Type B pancreatic cell (in vitro differentiated cells): Measurements from ENCODE around the gene ZNF202. TPM values are rescaled to one million over a fixed set of nuclear protein-coding genes. Genes with fewer than 3 reads are reported as not detected.

Source experiments
- DNase-seq: peaks from one replicate; pipeline ENCODE4 v3.0.0; 2021; ENCODE audit warnings: mixed read lengths; ENCODE audit not compliant: unreplicated experiment; ENCODE audit errors: extremely low spot score
- H3K27ac Mint-ChIP-seq: 2 replicates; pipeline ENCODE4 v1.8.0; 2021; ENCODE audit warnings: mild to moderate bottlenecking, mixed read lengths
- H3K27me3 Mint-ChIP-seq: 2 replicates; pipeline ENCODE4 v1.8.0; 2021; ENCODE audit warnings: mixed read lengths
- H3K36me3 Mint-ChIP-seq: 2 replicates; pipeline ENCODE4 v1.8.0; 2021; ENCODE audit warnings: mixed read lengths
- H3K4me1 Mint-ChIP-seq: one replicate; pipeline ENCODE4 v1.8.0; 2021; ENCODE audit warnings: mixed read lengths; ENCODE audit not compliant: unreplicated experiment
- H3K4me3 Mint-ChIP-seq: 2 replicates; pipeline ENCODE4 v1.8.0; 2021; ENCODE audit warnings: mild to moderate bottlenecking, mixed read lengths
- H3K9me3 Mint-ChIP-seq: 2 replicates; pipeline ENCODE4 v1.8.0; 2021; ENCODE audit warnings: mixed read lengths
- total RNA-seq: library from RNA; stranded (reverse); gene quantifications from 2 replicates; pipeline ENCODE4 v1.2.1, GENCODE V29; 2021; ENCODE audit warnings: low replicate concordance
- TF ChIP-seq, protein P1 (sequence below): fragments of 200-600 bp; sonication (generic); conservative IDR thresholded peaks from 2 replicates; pipeline ENCODE4 v1.5.0; 2021; ENCODE audit warnings: antibody characterized with exemption, mild to moderate bottlenecking

Gene ZNF202
- total RNA-seq, 1 donor from 2014 or later, result 20.5 TPM

DNA sequence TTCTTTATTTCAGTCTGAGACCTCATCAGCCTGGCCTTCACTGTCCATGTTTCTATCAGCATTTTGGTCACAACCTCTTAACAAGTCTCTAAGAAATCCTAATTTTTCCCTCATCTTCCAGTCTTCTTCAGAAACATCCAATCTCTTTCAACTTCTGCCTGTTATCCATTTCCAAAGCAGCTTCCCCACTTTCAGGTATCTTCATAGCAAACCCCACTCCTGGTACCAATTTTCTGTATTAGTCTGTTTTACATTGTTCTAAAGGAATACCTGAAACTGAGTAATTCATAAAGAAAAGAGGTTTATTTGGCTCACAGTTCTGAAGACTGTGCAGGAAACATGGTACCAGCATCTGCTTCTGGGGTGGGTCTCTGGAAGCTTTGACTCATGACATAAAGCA, 21.0 kb upstream of the ZNF202 start:
- no peaks in the 10 kb centered on the region for H3K36me3 Mint-ChIP-seq
- H3K4me3 Mint-ChIP-seq, result no peak overlapping the region

DNA sequence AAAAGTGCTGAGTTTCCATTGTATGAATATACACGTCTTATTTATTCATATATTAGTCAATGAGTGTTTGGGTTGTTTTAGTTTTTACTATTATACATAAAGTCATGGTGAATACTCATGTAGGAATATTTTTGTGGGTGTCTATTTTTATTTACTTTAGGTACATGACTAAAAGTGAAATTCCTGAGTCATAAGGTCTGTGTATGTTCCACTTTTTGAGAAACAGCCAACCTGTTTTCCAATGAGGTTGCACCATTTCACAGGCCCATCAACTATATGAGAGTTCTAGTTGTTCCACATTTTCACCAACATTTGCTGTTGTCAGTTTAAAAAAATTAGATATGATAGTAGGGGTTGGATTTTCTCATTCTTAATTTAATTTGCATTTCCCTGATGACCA, 19.4 kb upstream of the ZNF202 start:
- Mint-ChIP-seq H3K4me3 (no peak overlapping the region), H3K36me3 (no peaks in the 10 kb centered on the region), H3K27me3 (peaks cover 7% of the 10 kb centered on the region), H3K27ac (no peak overlapping the region), H3K4me1 (no peaks in the 10 kb centered on the region), H3K9me3 (peaks cover 9% of the 10 kb centered on the region)
- DNase-seq, result no peak
- TF ChIP-seq, protein P1, sequence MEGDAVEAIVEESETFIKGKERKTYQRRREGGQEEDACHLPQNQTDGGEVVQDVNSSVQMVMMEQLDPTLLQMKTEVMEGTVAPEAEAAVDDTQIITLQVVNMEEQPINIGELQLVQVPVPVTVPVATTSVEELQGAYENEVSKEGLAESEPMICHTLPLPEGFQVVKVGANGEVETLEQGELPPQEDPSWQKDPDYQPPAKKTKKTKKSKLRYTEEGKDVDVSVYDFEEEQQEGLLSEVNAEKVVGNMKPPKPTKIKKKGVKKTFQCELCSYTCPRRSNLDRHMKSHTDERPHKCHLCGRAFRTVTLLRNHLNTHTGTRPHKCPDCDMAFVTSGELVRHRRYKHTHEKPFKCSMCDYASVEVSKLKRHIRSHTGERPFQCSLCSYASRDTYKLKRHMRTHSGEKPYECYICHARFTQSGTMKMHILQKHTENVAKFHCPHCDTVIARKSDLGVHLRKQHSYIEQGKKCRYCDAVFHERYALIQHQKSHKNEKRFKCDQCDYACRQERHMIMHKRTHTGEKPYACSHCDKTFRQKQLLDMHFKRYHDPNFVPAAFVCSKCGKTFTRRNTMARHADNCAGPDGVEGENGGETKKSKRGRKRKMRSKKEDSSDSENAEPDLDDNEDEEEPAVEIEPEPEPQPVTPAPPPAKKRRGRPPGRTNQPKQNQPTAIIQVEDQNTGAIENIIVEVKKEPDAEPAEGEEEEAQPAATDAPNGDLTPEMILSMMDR, result no peak

More for the DNA sequence above, 21.0 kb upstream of the ZNF202 start:
- H3K4me1 Mint-ChIP-seq, result no peaks in the 10 kb centered on the region
- no peak for DNase-seq
- peaks cover 9% of the 10 kb centered on the region for H3K9me3 Mint-ChIP-seq
- H3K27me3 Mint-ChIP-seq, result peaks cover 3% of the 10 kb centered on the region
- no peak overlapping the region for H3K27ac Mint-ChIP-seq
- TF ChIP-seq, protein P1, result no peak

DNA sequence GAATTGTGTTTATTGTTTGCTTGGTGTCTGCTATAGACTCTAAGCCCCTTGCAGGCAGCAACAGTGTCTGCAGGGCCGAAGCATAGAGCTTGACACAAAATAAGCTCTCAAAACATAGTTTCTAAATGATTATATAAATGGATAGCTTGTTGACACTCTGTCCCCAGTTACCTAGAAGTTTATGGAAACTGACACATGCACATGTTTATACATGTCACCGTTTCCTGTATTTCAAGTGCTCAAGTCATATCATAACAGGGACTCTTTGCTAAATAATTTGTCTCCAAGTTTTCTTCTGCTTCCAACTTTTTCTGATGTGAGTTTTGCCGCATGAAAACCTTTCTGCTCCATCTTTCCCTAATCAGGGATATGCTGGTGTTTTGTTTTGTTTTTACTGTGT, 16.5 kb upstream of the ZNF202 start:
- Mint-ChIP-seq H3K9me3 (peaks cover 9% of the 10 kb centered on the region), H3K4me3 (no peak overlapping the region), H3K4me1 (no peaks in the 10 kb centered on the region), H3K36me3 (no peaks in the 10 kb centered on the region), H3K27me3 (peaks cover 7% of the 10 kb centered on the region), H3K27ac (no peak overlapping the region)
- TF ChIP-seq, protein P1, result no peak
- no peak for DNase-seq

DNA sequence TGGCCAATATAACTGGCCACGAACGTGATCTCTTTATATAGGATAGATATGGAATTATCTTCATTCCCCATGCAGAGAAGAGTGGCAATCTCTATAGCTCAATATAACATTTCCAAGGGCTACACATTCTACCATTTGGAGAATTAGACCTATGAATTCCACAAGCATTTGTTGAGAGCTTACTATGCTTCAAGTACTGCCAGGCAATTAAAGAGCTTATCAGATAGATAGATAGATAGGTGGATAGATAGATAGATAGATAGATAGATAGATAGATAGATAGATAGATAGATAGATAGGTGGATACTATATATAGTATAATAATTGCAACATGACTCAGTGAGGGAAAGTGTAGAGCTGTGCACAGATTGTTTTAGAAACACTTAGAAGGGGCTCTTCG, 14.4 kb upstream of the ZNF202 start:
- Mint-ChIP-seq H3K9me3 (no peaks in the 10 kb centered on the region), H3K27me3 (peaks cover 7% of the 10 kb centered on the region), H3K27ac (no peak overlapping the region), H3K4me1 (no peaks in the 10 kb centered on the region), H3K36me3 (no peaks in the 10 kb centered on the region), H3K4me3 (no peak overlapping the region)
- DNase-seq, result no peak
- TF ChIP-seq, protein P1, result no peak

DNA sequence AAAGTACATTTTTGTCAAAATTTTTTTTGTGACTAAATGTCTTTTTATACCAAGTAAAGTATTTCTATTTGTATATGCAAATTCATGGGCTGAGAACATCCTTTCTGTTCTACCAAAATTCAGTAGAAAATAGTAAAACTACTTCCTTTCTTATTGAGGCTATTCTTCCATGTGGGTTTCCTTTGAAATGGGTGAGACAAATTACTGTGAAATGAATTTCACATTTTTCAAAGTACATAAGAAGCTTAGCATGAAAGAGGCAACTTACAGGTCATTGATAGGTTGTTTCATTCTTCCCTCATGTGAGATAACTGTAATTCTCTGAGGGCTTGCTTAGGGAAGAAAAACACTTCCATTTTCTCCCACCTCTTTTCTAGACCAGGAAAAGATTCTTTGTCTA, 13.9 kb upstream of the ZNF202 start:
- H3K36me3 Mint-ChIP-seq, result no peaks in the 10 kb centered on the region
- no peak overlapping the region for H3K4me3 Mint-ChIP-seq
- H3K27me3 Mint-ChIP-seq, result peaks cover 7% of the 10 kb centered on the region
- no peak overlapping the region for H3K27ac Mint-ChIP-seq
- H3K4me1 Mint-ChIP-seq, result no peaks in the 10 kb centered on the region
- TF ChIP-seq, protein P1, result no peak
- no peak for DNase-seq
- H3K9me3 Mint-ChIP-seq, result no peaks in the 10 kb centered on the region

DNA sequence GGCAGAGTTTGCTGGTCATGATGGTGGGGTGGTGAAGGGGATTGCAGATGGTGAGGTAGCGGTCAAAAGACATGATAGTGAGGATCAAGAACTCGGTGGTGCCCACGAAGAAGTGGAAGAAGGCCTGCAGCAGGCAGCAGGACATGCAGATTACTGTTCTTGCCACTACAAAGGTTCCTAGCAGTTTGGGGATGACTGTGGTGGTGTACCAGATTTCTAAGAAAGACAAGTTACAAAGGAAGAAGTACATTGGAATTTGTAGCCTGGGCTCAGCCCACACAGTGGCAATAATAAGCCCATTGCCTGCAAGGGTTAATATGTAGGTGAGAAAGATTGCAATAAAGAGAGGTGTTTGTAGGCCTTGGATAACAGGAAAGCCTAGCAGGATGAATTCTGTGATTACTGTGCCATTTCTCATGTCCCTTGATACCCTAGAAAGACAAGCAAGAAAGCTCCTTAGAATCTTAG, 12.7 kb upstream of the ZNF202 start, which contains the start of gene OR6X1:
OR6X1 (minus strand) TSS at position 418 of the 468 bp plus-strand sequence; CDS start at position 418, 0 bp downstream.
- H3K4me3 Mint-ChIP-seq, result no peak within 1 kb of the TSS
- TF ChIP-seq, protein P1, result no peak
- no peak within 1 kb of the TSS for H3K27ac Mint-ChIP-seq
- no peak for DNase-seq
- peaks cover 7% of the 10 kb centered on the region for H3K27me3 Mint-ChIP-seq
- H3K36me3 Mint-ChIP-seq, result no peaks in the 10 kb centered on the region
- H3K9me3 Mint-ChIP-seq, result no peaks in the 10 kb centered on the region
- H3K4me1 Mint-ChIP-seq, result no peaks in the 10 kb centered on the region
